Endothelial cell of umbilical vein (primary cell): ENCODE measurements around the gene TMEM270. TPM values are rescaled to one million over a fixed set of nuclear protein-coding genes. Genes with fewer than 3 reads are reported as not detected.

Source experiments
- BruUV-seq: library from RNA; stranded (reverse); fragments of 400-500 nt; replicated peaks from 2 replicates; lab custom pipeline; 2021; lab: Mats Ljungman, UMichigan
- CTCF ChIA-PET: fragments of 300-600, 350-600 bp; sonication (Branson Sonifier 250); formaldehyde crosslinking; loops from one replicate; lab custom pipeline; 2021; ENCODE audit warnings: antibody characterized with exemption, inconsistent platforms; lab: Charles Lee
- POLR2A ChIA-PET: fragments of 300-600, 350-600 bp; sonication (Branson Sonifier 250); formaldehyde crosslinking; loops from one replicate; lab custom pipeline; 2021; ENCODE audit warnings: antibody characterized with exemption, inconsistent platforms; lab: Charles Lee
- DNase-seq: peaks from one replicate; pipeline ENCODE4 v3.0.0-alpha.2; 2011; ENCODE audit warnings: low read depth, low spot score
- FAIRE-seq: peaks from 2 replicates; lab custom pipeline; 2011; peaks lifted over from hg19 to GRCh38; lab: Jason Lieb, UNC
- H2AFZ ChIP-seq: 2 replicates; pipeline ENCODE4 v1.6.0; 2012; ENCODE audit warnings: low read depth, low read length, control low read depth, inconsistent platforms
- H3K27ac ChIP-seq: 2 replicates; pipeline ENCODE4 v1.5.1; 2011; ENCODE audit warnings: low read depth, mild to moderate bottlenecking, control low read depth, low read length, moderate library complexity; ENCODE audit not compliant: insufficient read depth
- H3K27me3 ChIP-seq, 2 experiments: 2 replicates each; pipeline versions ENCODE4 v1.6.0 to v1.6.1; 2011; ENCODE audit warnings: low read length in 2 of 2, mixed read lengths in 1 of 2; ENCODE audit not compliant: control insufficient read depth in 2 of 2, insufficient read depth in 2 of 2
- H3K36me3 ChIP-seq, 2 experiments: 2 replicates in 1 of 2; 3 replicates in 1 of 2; pipeline ENCODE4 v1.5.1; 2011; ENCODE audit warnings: low read length in 2 of 2, mild to moderate bottlenecking in 1 of 2, moderate library complexity in 1 of 2; ENCODE audit not compliant: control insufficient read depth in 2 of 2, insufficient read depth in 2 of 2; ENCODE audit errors: extremely low read depth in 1 of 2
- H3K4me1 ChIP-seq: 3 replicates; pipeline ENCODE4 v1.5.1; 2011; ENCODE audit warnings: mild to moderate bottlenecking, low read length; ENCODE audit not compliant: control insufficient read depth, insufficient read depth; ENCODE audit errors: extremely low read depth
- H3K4me2 ChIP-seq: 2 replicates; pipeline ENCODE4 v1.6.1; 2011; ENCODE audit warnings: low read length, control low read depth, mixed read lengths; ENCODE audit not compliant: insufficient read depth
- H3K4me3 ChIP-seq, 3 experiments: fragments of 200-600 bp in 1 of 3; sonication (generic), shearing (Covaris generic) in 1 of 3; replicated peaks in 1 of 3; 2 replicates each; pipeline ENCODE4 v1.5.1; 2011 to 2016; ENCODE audit warnings: control low read depth in 3 of 3, low read length in 3 of 3, mild to moderate bottlenecking in 2 of 3, inconsistent platforms in 1 of 3, low read depth in 1 of 3, moderate library complexity in 1 of 3; ENCODE audit not compliant: insufficient read depth in 1 of 3
- H3K79me2 ChIP-seq: 2 replicates; pipeline ENCODE4 v1.6.0; 2012; ENCODE audit warnings: low read length, inconsistent platforms; ENCODE audit not compliant: control insufficient read depth, insufficient read depth
- H3K9ac ChIP-seq: replicated peaks from 2 replicates; pipeline ENCODE3; 2011; ENCODE audit warnings: low read length, control low read depth; ENCODE audit not compliant: insufficient read depth; ENCODE audit errors: extremely low read depth
- H3K9me1 ChIP-seq: replicated peaks from 3 replicates; pipeline ENCODE4 v1.6.0; 2011; ENCODE audit warnings: mild to moderate bottlenecking, low read length; ENCODE audit not compliant: control insufficient read depth, insufficient read depth; ENCODE audit errors: extremely low read depth
- H3K9me3 ChIP-seq: replicated peaks from 2 replicates; pipeline ENCODE4 v1.5.1; 2012; ENCODE audit warnings: low read length, inconsistent platforms; ENCODE audit not compliant: control insufficient read depth, insufficient read depth
- H4K20me1 ChIP-seq: replicated peaks from 2 replicates; pipeline ENCODE3; 2011; ENCODE audit warnings: mild to moderate bottlenecking, low read length; ENCODE audit not compliant: control insufficient read depth, insufficient read depth; ENCODE audit errors: extremely low read depth
- EZH2 ChIP-seq: IDR thresholded peaks from 2 replicates; pipeline ENCODE4 v1.6.1; 2012; ENCODE audit warnings: borderline replicate concordance, low read depth, mild to moderate bottlenecking, moderate library complexity, low read length, inconsistent platforms; ENCODE audit not compliant: severe bottlenecking
- FOS ChIP-seq: IDR thresholded peaks from 2 replicates; pipeline ENCODE4 v1.6.1; 2011; ENCODE audit warnings: mild to moderate bottlenecking, low read length, moderate library complexity, borderline replicate concordance; ENCODE audit not compliant: insufficient read depth
- GATA2 ChIP-seq: IDR thresholded peaks from 2 replicates; pipeline ENCODE4 v1.7.0; 2011; ENCODE audit warnings: low read depth, mild to moderate bottlenecking, moderate library complexity, mixed read lengths, low read length; ENCODE audit not compliant: insufficient read length, insufficient read depth
- JUN ChIP-seq: IDR thresholded peaks from 2 replicates; pipeline ENCODE4 v1.6.1; 2011; ENCODE audit warnings: borderline replicate concordance, low read depth; ENCODE audit not compliant: insufficient read length, insufficient read depth
- MYC ChIP-seq: IDR thresholded peaks from one replicate; pipeline ENCODE4 v1.6.1; 2011; ENCODE audit warnings: mild to moderate bottlenecking, low read depth, low read length
- POLR2A ChIP-seq: IDR thresholded peaks from 2 replicates; pipeline ENCODE4 v1.6.1; 2012; ENCODE audit warnings: low read depth, mild to moderate bottlenecking, control low read depth, low read length
- POLR2AphosphoS5 ChIP-seq: IDR thresholded peaks from 2 replicates; pipeline ENCODE4 v1.6.1; 2012; ENCODE audit warnings: low read depth, mild to moderate bottlenecking, control low read depth, low read length, moderate library complexity; ENCODE audit not compliant: insufficient read depth
- dilution Hi-C: fragments of 300-500 bp; cut with MboI; formaldehyde crosslinking; loops from one replicate; pipeline ENCODE4 v1.15.0; 2019; ENCODE audit warnings: low sequenced_read_pairs; ENCODE audit not compliant: extremely low pct_ligation_motif_present
- intact Hi-C: fragments of 100-400 bp; cut with micrococcal nuclease; formaldehyde crosslinking; loops from one replicate; pipeline ENCODE4 v1.10.0; 2022
- polyA plus RNA-seq, 4 experiments: library from polyadenylated mRNA; depleted of rRNA in 3 of 4; stranded (reverse) in 3 of 4; unstranded in 1 of 4; fragments of >200 nt; gene quantifications; 2 replicates each; pipeline versions ENCODE4 v1.2.1 to v1.2.3, GENCODE V29; 2011 to 2012; ENCODE audit warnings: missing spikeins in 1 of 4
- total RNA-seq: library from RNA; stranded (reverse); gene quantifications from 2 replicates; pipeline ENCODE4 v1.2.3, GENCODE V29; 2021
- TF ChIP-seq, protein P1 (sequence below), 2 donors: IDR thresholded peaks; 1 replicate in 1 of 2; 2 replicates in 1 of 2; pipeline ENCODE4 v1.5.1; 2011; ENCODE audit warnings: low read length in 2 of 2, mild to moderate bottlenecking in 2 of 2, moderate library complexity in 2 of 2, control low read depth in 1 of 2, inconsistent platforms in 1 of 2, low read depth in 1 of 2; ENCODE audit not compliant: insufficient read depth in 1 of 2; ENCODE audit errors: extremely low read depth in 1 of 2
- TF ChIP-seq, protein P2 (sequence below): IDR thresholded peaks from 2 replicates; pipeline ENCODE4 v1.6.1; 2011; ENCODE audit not compliant: insufficient read depth, insufficient read length

The TMEM270 gene
- total and polyA plus RNA-seq, 2 donors (not counting 3 experiments of a cell fraction or from before 2014, with no cell fraction given), result not detected

DNA sequence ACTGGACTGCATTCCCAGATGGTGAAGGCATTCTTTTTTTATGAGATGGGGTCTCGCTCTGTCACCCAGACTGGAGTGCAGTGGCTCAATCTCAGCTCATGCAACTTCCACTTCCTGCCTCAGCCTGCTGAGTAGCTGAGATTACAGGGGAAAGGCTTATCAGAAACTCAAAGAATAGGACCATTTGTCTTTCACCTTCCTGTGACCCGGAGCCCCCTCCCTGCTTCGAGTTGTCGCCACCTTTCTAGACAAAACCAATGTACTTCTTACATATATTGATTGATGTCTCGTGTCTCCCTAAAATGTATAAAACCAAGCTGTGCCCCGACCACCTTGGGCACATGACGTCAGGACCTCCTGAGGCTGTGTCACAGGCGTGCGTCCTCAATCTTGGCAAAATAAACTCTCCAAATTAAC, 16.8 kb upstream of the TMEM270 start:
- no TSS peak for BruUV-seq
- intact Hi-C loops (no loop called here), dilution Hi-C loops (no loop called here)
- H3K27me3 ChIP-seq, result no peaks in the 10 kb centered on the region
- H3K9me1 ChIP-seq, result no peaks in the 10 kb centered on the region
- H3K9me3 ChIP-seq, result no peaks in the 10 kb centered on the region
- H3K9ac ChIP-seq, result no peak overlapping the region
- no peaks in the 10 kb centered on the region for H3K79me2 ChIP-seq
- TF ChIP-seq EZH2, result no peak
- no peak for TF ChIP-seq POLR2AphosphoS5
- TF ChIP-seq, protein P1, sequence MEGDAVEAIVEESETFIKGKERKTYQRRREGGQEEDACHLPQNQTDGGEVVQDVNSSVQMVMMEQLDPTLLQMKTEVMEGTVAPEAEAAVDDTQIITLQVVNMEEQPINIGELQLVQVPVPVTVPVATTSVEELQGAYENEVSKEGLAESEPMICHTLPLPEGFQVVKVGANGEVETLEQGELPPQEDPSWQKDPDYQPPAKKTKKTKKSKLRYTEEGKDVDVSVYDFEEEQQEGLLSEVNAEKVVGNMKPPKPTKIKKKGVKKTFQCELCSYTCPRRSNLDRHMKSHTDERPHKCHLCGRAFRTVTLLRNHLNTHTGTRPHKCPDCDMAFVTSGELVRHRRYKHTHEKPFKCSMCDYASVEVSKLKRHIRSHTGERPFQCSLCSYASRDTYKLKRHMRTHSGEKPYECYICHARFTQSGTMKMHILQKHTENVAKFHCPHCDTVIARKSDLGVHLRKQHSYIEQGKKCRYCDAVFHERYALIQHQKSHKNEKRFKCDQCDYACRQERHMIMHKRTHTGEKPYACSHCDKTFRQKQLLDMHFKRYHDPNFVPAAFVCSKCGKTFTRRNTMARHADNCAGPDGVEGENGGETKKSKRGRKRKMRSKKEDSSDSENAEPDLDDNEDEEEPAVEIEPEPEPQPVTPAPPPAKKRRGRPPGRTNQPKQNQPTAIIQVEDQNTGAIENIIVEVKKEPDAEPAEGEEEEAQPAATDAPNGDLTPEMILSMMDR (IDR thresholded peaks at IDR 0.05; ENCODE audit: extremely low read depth in 1 of 2, insufficient read depth in 1 of 2, low read depth in 1 of 2, low read length in 2 of 2), result no peak
- TF ChIP-seq JUN, result no peak
- no peak for TF ChIP-seq MYC
- TF ChIP-seq, protein P2, sequence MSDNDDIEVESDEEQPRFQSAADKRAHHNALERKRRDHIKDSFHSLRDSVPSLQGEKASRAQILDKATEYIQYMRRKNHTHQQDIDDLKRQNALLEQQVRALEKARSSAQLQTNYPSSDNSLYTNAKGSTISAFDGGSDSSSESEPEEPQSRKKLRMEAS, result no peak
- no peak for TF ChIP-seq POLR2A
- no peak for TF ChIP-seq GATA2
- TF ChIP-seq FOS, result no peak
- no peak overlapping the region for H2AFZ ChIP-seq
- H3K4me2 ChIP-seq, result no peak overlapping the region
- no peaks in the 10 kb centered on the region for H4K20me1 ChIP-seq
- DNase-seq, result no peak
- H3K27ac ChIP-seq, result no peak overlapping the region
- CTCF ChIA-PET, result no interaction called here
- FAIRE-seq, result no peak
- H3K36me3 ChIP-seq, result no peaks in the 10 kb centered on the region
- POLR2A ChIA-PET, result no interaction called here
- H3K4me1 ChIP-seq, result peaks cover 2% of the 10 kb centered on the region
- no peak overlapping the region for H3K4me3 ChIP-seq
